Ovary (tissue), 9 donors: ENCODE measurements around the gene PDXK. TPM values are rescaled to one million over a fixed set of nuclear protein-coding genes. Genes with fewer than 3 reads are reported as not detected.

Experiments used
- DNase-seq, 5 donors: peaks; one replicate each; pipeline ENCODE4 v3.0.0-alpha.2; 2019 to 2020
- H3K27ac ChIP-seq, 2 donors: fragments of 200-600 bp; one replicate each; pipeline versions ENCODE4 v1.5.1 to v1.8.0; 2019 to 2022
- H3K27me3 ChIP-seq: fragments of 200-600 bp; one replicate; pipeline ENCODE4 v1.8.0; 2022
- H3K36me3 ChIP-seq: fragments of 200-600 bp; sonication (generic); one replicate; pipeline ENCODE4 v1.5.1; 2019
- H3K4me1 ChIP-seq: one replicate; pipeline ENCODE4 v1.8.1; 2013; ENCODE audit warnings: mild to moderate bottlenecking, moderate library complexity; ENCODE audit not compliant: insufficient read depth
- H3K4me3 ChIP-seq: fragments of 200-600 bp; sonication (generic); one replicate; pipeline ENCODE4 v1.5.1; 2017
- H3K9me3 ChIP-seq, 2 donors: fragments of 200-600 bp in 1 of 2; sonication (generic) in 1 of 2; one replicate each; pipeline versions ENCODE4 v1.5.1 to v1.8.1; 2013 to 2019; ENCODE audit warnings: mild to moderate bottlenecking in 1 of 2, moderate library complexity in 1 of 2
- EP300 ChIP-seq: sonication (generic); formaldehyde crosslinking; IDR thresholded peaks from one replicate; pipeline ENCODE4 v1.6.1; 2017; ENCODE audit warnings: antibody characterized with exemption
- POLR2A ChIP-seq: fragments of 450-650 bp; IDR thresholded peaks from one replicate; pipeline ENCODE4 v1.6.1; 2017; ENCODE audit warnings: antibody characterized with exemption, mild to moderate bottlenecking, moderate library complexity
- WGBS, 3 donors: extraction: QIAGEN DNeasy Blood & Tissue Kit in 1 of 3; methylation state at CpG; one replicate each; pipeline versions ENCODE4 v1.1.5 to v1.1.7; 2013 to 2017; 5-methylcytosine and 5-hydroxymethylcytosine counted together
- intact Hi-C, 4 donors: fragments of 100-400 bp; cut with DNase I; formaldehyde crosslinking; loops; one replicate each; pipeline versions ENCODE4 v1.11.0 to v1.15.1; 2022 to 2023
- polyA plus RNA-seq, 2 donors: library from polyadenylated mRNA; stranded (reverse); fragments of 200-250 nt in 1 of 2; fragments of 350-450 nt in 1 of 2; fragmentation: Illumina TruSeq in 1 of 2; extraction: RNeasy Lipid Tissue Mini Kit (QIAGEN cat#74804) in 1 of 2; gene quantifications; one replicate each; pipeline ENCODE4 v1.2.3, GENCODE V29; 2013 to 2014
- total RNA-seq, 7 donors: library from RNA; depleted of rRNA in 2 of 7; stranded (reverse); fragments of >200 nt in 2 of 7; fragmentation: NEBNext Ultra II Directional in 3 of 7; extraction: Animal tissue kit (Norgen Biotek cat#: 25700) in 3 of 7; gene quantifications; one replicate each; pipeline versions ENCODE4 v1.1.0 to v1.2.4, GENCODE V29; 2016 to 2023
- TF ChIP-seq, protein P1 (sequence below), 3 donors: fragments of 450-650 bp in 2 of 3; fragments of 200-600 bp in 1 of 3; IDR thresholded peaks; one replicate each; pipeline versions ENCODE4 v1.5.1 to v1.8.0; 2016 to 2022; ENCODE audit warnings: antibody characterized with exemption in 3 of 3, mild to moderate bottlenecking in 1 of 3
- donor health status: DM: no; HTN: no; CAD: no; lungs with moderate emphysema.
- donor health status: DM: no; HTN: no; CAD: no.
- donor health status: Bipolar disorder and iron deficiency.
- donor health status: DM: yes; HTN: yes; CAD: no.
- donor health status: DM: no; HTN: no; CAD: no.
- donor health status: DM: yes; HTN: yes; CAD: no.

Gene PDXK
- total and polyA plus RNA-seq, 9 donors: 19.9 to 125 (median 88.6) TPM

GRCh38 chr21:43801006-43801783, 82.3 kb downstream of the PDXK start:
- no peaks in the 10 kb centered on the region for H3K9me3 ChIP-seq
- WGBS, 3 donors: 92 to 95% (median 92%) methylated on average over 42 of the region's 42 CpGs
- H3K27me3 ChIP-seq: no peaks in the 10 kb centered on the region
- H3K4me1 ChIP-seq: no peaks in the 10 kb centered on the region
- intact Hi-C loops: loop anchor here in 1 of 4 donors (5.0 kb wide), 1 partner anchor 166 kb away; no protein-coding TSS in a partner anchor
- DNase-seq: no peak
- TF ChIP-seq, protein P1, sequence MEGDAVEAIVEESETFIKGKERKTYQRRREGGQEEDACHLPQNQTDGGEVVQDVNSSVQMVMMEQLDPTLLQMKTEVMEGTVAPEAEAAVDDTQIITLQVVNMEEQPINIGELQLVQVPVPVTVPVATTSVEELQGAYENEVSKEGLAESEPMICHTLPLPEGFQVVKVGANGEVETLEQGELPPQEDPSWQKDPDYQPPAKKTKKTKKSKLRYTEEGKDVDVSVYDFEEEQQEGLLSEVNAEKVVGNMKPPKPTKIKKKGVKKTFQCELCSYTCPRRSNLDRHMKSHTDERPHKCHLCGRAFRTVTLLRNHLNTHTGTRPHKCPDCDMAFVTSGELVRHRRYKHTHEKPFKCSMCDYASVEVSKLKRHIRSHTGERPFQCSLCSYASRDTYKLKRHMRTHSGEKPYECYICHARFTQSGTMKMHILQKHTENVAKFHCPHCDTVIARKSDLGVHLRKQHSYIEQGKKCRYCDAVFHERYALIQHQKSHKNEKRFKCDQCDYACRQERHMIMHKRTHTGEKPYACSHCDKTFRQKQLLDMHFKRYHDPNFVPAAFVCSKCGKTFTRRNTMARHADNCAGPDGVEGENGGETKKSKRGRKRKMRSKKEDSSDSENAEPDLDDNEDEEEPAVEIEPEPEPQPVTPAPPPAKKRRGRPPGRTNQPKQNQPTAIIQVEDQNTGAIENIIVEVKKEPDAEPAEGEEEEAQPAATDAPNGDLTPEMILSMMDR (IDR thresholded peaks at IDR 0.05): no peak
- no peak for TF ChIP-seq POLR2A
- no peak for TF ChIP-seq EP300
- H3K4me3 ChIP-seq: no peak overlapping the region
- no peaks in the 10 kb centered on the region for H3K36me3 ChIP-seq
- H3K27ac ChIP-seq: no peak overlapping the region

DNA sequence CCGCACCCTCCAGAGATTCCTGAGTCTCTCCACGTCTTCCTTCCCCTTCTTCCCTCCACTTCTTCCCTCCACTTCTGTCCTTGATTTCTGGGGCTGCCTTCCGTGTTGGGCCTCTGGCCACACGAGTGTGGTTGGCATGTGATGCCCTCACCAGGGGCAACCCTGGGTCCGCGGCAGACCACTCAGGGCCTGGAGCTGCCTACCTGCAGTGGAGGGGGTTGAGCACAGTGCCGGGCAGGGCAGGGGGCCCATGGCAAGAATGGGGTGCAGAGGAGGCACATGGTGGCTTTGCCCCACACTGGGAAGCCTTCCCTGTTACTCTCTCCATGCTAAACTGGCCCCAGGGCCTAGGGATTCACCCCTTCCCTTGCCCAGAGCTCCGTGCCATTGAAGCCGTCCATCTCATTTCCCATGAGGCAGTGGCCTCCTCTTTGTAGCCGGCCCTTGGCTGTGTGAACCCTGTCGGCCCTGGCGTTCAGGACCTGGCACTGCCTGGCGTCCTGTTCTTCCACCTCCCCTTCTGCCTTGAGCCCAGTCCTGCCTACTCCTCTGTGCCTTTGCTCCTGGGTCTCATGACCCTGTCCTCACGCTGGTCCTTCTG, 83.9 kb downstream of the PDXK start:
- DNase-seq: no peak
- no peak overlapping the region for H3K27ac ChIP-seq
- intact Hi-C loops: loop anchor here in 1 of 4 donors (5.0 kb wide), 1 partner anchor 164 kb away; no protein-coding TSS in a partner anchor
- no peaks in the 10 kb centered on the region for H3K4me1 ChIP-seq
- H3K27me3 ChIP-seq: no peaks in the 10 kb centered on the region
- no peaks in the 10 kb centered on the region for H3K36me3 ChIP-seq
- H3K9me3 ChIP-seq: no peaks in the 10 kb centered on the region
- WGBS, 3 donors: 83 to 86% (median 86%) methylated on average over 14 of the region's 14 CpGs
- H3K4me3 ChIP-seq: no peak overlapping the region
- TF ChIP-seq EP300: no peak
- TF ChIP-seq POLR2A: no peak
- TF ChIP-seq, protein P1 (IDR thresholded peaks at IDR 0.05): no peak

GRCh38 chr21:43803558-43804300, 84.8 kb downstream of the PDXK start:
- Histone ChIP-seq H3K27ac (no peak overlapping the region), H3K4me1 (no peaks in the 10 kb centered on the region), H3K36me3 (no peaks in the 10 kb centered on the region), H3K4me3 (no peak overlapping the region), H3K27me3 (no peaks in the 10 kb centered on the region), H3K9me3 (no peaks in the 10 kb centered on the region)
- 84 to 85% (median 84%) methylated on average over 33 of the region's 33 CpGs for WGBS, 3 donors
- intact Hi-C loops: loop anchor here in 1 of 4 donors (5.0 kb wide), 1 partner anchor 164 kb away; no protein-coding TSS in a partner anchor
- DNase-seq: peak in 1 of 5 donors; percentile 18
- TF ChIP-seq POLR2A (no peak), EP300 (no peak)
- TF ChIP-seq, protein P1 (IDR thresholded peaks at IDR 0.05): no peak

GRCh38 chr21:43805275-43805800, 86.4 kb downstream of the PDXK start:
- intact Hi-C loops: no loop called here
- peaks cover 11% of the 10 kb centered on the region for H3K4me1 ChIP-seq
- 87 to 92% (median 87%) methylated on average over 14 of the region's 14 CpGs for WGBS, 3 donors
- TF ChIP-seq POLR2A (no peak), EP300 (no peak)
- TF ChIP-seq, protein P1 (IDR thresholded peaks at IDR 0.05): no peak
- no peak overlapping the region for H3K4me3 ChIP-seq
- H3K27me3 ChIP-seq: no peaks in the 10 kb centered on the region
- H3K36me3 ChIP-seq: no peaks in the 10 kb centered on the region
- DNase-seq: no peak
- no peaks in the 10 kb centered on the region for H3K9me3 ChIP-seq
- no peak overlapping the region for H3K27ac ChIP-seq
